ENCODE data around the gene RBMS3. TPM values are rescaled to one million over a fixed set of nuclear protein-coding genes. Genes with fewer than 3 reads are reported as not detected.

The RBMS3 gene
- total RNA-seq, 2 donors from 2014 or later, result 31.7 to 45.1 TPM

- H3K27me3 ChIP-seq (replicated peaks; ENCODE audit: insufficient read depth), result no peaks in the 10 kb centered on the region
- no peak for TF ChIP-seq POLR2AphosphoS5 (IDR thresholded peaks at IDR 0.05)
- no peak for TF ChIP-seq POLR2A (IDR thresholded peaks at IDR 0.05)
- no peak for TF ChIP-seq CTCF (IDR thresholded peaks at IDR 0.05)
- H3K9me3 ChIP-seq, result no peaks in the 10 kb centered on the region
- intact Hi-C loops (cut with DNase I), result no loop called here
- no peak overlapping the region for H3K4me3 ChIP-seq
- DNase-seq (ENCODE audit: low spot score), result no peak
- WGBS, result 94% methylated on average over 9 of the region's 9 CpGs
- no peaks in the 10 kb centered on the region for H3K36me3 ChIP-seq
- H3K4me1 ChIP-seq (replicated peaks), result no peaks in the 10 kb centered on the region
- no peak overlapping the region for H3K27ac ChIP-seq
These were observed 194.5 kb downstream of the RBMS3 start for GRCh38 chr3:29475305-29475840.

DNA sequence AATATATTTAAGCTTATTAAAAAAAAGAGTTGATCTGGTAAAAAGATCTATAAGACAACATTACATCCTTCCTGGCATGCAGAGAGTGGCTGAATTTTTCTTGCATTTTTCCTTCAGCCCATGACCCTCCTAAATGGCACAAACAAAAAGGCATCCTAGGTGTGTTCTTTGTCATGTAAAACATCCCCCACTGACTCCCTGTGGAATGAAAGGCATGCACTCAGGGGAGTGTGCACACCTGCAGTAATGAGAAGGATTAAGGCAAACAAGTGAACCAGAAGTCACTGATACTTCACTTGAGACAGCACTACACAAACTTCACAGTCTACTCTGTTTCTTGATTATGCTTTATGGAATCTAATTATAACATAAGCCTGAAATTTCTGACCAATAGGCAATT is 195.0 kb downstream of the RBMS3 start:
- H3K4me3 ChIP-seq, result no peak overlapping the region
- no peaks in the 10 kb centered on the region for H3K36me3 ChIP-seq
- H3K9me3 ChIP-seq, result no peaks in the 10 kb centered on the region
- no peak for DNase-seq (ENCODE audit: low spot score)
- H3K27me3 ChIP-seq (replicated peaks; ENCODE audit: insufficient read depth), result no peaks in the 10 kb centered on the region
- intact Hi-C loops (cut with DNase I), result no loop called here
- TF ChIP-seq POLR2A (IDR thresholded peaks at IDR 0.05) (no peak), CTCF (IDR thresholded peaks at IDR 0.05) (no peak)
- no peaks in the 10 kb centered on the region for H3K4me1 ChIP-seq (replicated peaks)
- H3K27ac ChIP-seq, result no peak overlapping the region

DNA sequence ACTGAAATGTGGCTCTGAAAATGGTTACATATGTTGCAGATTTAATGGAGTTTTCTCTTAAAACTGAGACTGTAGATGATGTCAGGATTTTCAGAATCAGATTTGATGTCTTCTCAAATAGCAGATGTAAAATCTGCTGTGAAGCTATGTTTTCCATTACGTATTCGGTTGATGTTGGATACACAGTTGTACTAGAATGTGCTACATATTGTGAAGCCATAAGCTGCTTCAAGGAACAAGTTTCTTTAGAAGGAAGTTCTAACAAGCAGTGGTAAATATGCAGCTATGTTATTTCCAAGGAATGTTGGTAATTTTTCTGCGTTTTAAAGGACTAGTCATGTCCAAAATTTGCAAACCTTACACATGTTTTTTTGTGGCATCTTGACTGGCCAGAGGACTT is 197.7 kb downstream of the RBMS3 start:
- H3K4me3 ChIP-seq, result no peak overlapping the region
- 92% methylated on average over 3 of the region's 3 CpGs for WGBS
- no peaks in the 10 kb centered on the region for H3K36me3 ChIP-seq
- H3K9me3 ChIP-seq, result no peaks in the 10 kb centered on the region
- no peak for DNase-seq (ENCODE audit: low spot score)
- no peak overlapping the region for H3K27ac ChIP-seq
- TF ChIP-seq CTCF (IDR thresholded peaks at IDR 0.05) (no peak), POLR2A (IDR thresholded peaks at IDR 0.05) (no peak), POLR2AphosphoS5 (IDR thresholded peaks at IDR 0.05) (no peak)
- no peaks in the 10 kb centered on the region for H3K4me1 ChIP-seq (replicated peaks)
- intact Hi-C loops (cut with DNase I), result no loop called here
- no peaks in the 10 kb centered on the region for H3K27me3 ChIP-seq (replicated peaks; ENCODE audit: insufficient read depth)

DNA sequence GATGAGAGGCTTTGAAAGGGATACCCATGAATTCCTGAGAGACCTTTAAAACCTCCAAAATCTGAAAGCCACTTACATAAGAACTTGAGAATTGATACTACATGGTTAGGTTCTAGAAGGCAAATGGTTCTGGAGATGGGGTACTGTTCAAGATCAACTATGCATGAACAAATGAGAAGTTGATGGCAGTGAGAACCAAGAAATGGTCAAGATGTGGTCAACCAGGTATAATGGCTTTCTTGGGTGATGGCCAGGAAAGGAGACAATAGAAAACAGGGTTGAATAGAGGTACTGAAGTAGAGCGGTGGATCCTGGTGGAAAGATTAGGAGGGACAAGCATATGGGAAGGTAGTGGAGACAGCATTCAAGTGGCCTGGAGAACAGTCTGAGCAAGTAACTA is 200.4 kb downstream of the RBMS3 start:
- Histone ChIP-seq H3K4me3 (no peak overlapping the region), H3K36me3 (no peaks in the 10 kb centered on the region), H3K9me3 (no peaks in the 10 kb centered on the region), H3K27ac (no peak overlapping the region), H3K27me3 (replicated peaks; ENCODE audit: insufficient read depth) (no peaks in the 10 kb centered on the region), H3K4me1 (replicated peaks) (no peaks in the 10 kb centered on the region)
- no peak for DNase-seq (ENCODE audit: low spot score)
- intact Hi-C loops (cut with DNase I), result no loop called here
- TF ChIP-seq POLR2AphosphoS5 (IDR thresholded peaks at IDR 0.05) (no peak), POLR2A (IDR thresholded peaks at IDR 0.05) (no peak), CTCF (IDR thresholded peaks at IDR 0.05) (no peak)
- WGBS, result 48% methylated on average over 1 of the region's 1 CpG

- over 99% methylated on average over 3 of the region's 3 CpGs for WGBS
- H3K27ac ChIP-seq, result no peak overlapping the region
- no peak overlapping the region for H3K4me3 ChIP-seq
- no peak for TF ChIP-seq POLR2A (IDR thresholded peaks at IDR 0.05)
- TF ChIP-seq POLR2AphosphoS5 (IDR thresholded peaks at IDR 0.05), result no peak
- no peak for TF ChIP-seq CTCF (IDR thresholded peaks at IDR 0.05)
- no peaks in the 10 kb centered on the region for H3K9me3 ChIP-seq
- no peaks in the 10 kb centered on the region for H3K36me3 ChIP-seq
- DNase-seq (ENCODE audit: low spot score), result no peak
- no peaks in the 10 kb centered on the region for H3K4me1 ChIP-seq (replicated peaks)
- H3K27me3 ChIP-seq (replicated peaks; ENCODE audit: insufficient read depth), result no peaks in the 10 kb centered on the region
- intact Hi-C loops (cut with DNase I), result no loop called here
These were observed 201.3 kb downstream of the RBMS3 start for GRCh38 chr3:29481969-29482767.
